Measurements from ENCODE around the gene C4orf36. TPM values are rescaled to one million over a fixed set of nuclear protein-coding genes. Genes with fewer than 3 reads are reported as not detected.

C4orf36 gene
- total and polyA plus RNA-seq, 2 of the 4 experiments (the other 2 are of a cell fraction): 0.18 to 0.41 TPM

DNA sequence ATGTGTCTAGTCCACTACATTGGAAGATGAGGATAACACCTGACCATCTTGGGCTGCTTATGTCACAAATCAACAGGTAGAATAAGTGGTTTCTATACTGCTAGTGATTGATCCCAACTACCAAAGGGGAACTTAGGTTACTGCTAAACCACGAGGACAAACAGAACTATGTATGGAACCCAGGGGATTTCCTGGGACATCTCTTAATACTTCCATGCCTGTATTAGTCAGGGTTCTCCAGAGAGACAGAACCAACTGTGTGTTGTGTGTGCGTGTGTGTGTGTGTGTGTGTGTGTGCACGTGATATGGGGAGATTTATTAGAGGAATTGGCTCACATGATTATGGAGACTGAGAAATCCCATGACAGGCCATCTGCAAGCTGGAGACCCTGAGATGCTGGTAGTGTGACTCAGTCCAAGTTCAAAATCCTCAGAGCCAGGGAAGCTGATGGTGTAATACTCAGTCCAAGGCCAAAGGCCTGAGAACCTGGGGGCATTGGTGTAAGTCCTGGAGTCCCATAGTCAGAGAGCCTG, 26.4 kb upstream of the C4orf36 start:
- WGBS, 2 experiments (ENCODE audit: extremely low coverage in 2 of 2, insufficient read length in 1 of 2): no CpG with 5 or more reads among the region's 3 CpGs
- H3K4me2 ChIP-seq (ENCODE audit: low read depth, low read length): no peak overlapping the region
- no peak overlapping the region for H3K56ac ChIP-seq (ENCODE audit: extremely low read depth, insufficient read depth, low read length)
- no peak overlapping the region for H2BK15ac ChIP-seq (ENCODE audit: low read depth, low read length)
- BruUV-seq (replicated peaks): no TSS peak
- no peak for TF ChIP-seq RAD21 (IDR thresholded peaks at IDR 0.05; ENCODE audit: low read length)
- TF ChIP-seq FOS (IDR thresholded peaks at IDR 0.05; ENCODE audit: low read depth, low read length): no peak
- TF ChIP-seq BHLHE40 (IDR thresholded peaks at IDR 0.05; ENCODE audit: low read depth, low read length): peak; percentile 93
- no peak for TF ChIP-seq MAZ (IDR thresholded peaks at IDR 0.05; ENCODE audit: borderline replicate concordance, low read depth, low read length)
- TF ChIP-seq, protein P1, sequence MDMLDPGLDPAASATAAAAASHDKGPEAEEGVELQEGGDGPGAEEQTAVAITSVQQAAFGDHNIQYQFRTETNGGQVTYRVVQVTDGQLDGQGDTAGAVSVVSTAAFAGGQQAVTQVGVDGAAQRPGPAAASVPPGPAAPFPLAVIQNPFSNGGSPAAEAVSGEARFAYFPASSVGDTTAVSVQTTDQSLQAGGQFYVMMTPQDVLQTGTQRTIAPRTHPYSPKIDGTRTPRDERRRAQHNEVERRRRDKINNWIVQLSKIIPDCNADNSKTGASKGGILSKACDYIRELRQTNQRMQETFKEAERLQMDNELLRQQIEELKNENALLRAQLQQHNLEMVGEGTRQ (IDR thresholded peaks at IDR 0.05; ENCODE audit: low read depth, low read length): peak; percentile 64
- no peak for TF ChIP-seq NFE2L2 (IDR thresholded peaks at IDR 0.05; ENCODE audit: low read depth, low read length)
- TF ChIP-seq MAFK (IDR thresholded peaks at IDR 0.05; ENCODE audit: low read depth, low read length): no peak
- TF ChIP-seq CEBPB (IDR thresholded peaks at IDR 0.05; ENCODE audit: low read depth, low read length): peak; percentile 30; the same call in 1 of the 2 replicates
- H4K5ac ChIP-seq (ENCODE audit: low read depth, low read length): no peak overlapping the region; the same call in 1 of the 2 replicates
- no peaks in the 10 kb centered on the region for H4K20me1 ChIP-seq (ENCODE audit: insufficient read depth, low read length)
- H2BK120ac ChIP-seq (ENCODE audit: low read depth, low read length): peak overlapping the region; percentile 7; the same call in 1 of the 2 replicates
- dilution Hi-C loops (cut with HindIII; ENCODE audit: low sequenced_read_pairs, unreplicated experiment): no loop called here
- no peak overlapping the region for H2AK5ac ChIP-seq (ENCODE audit: low read depth, low read length)
- no peaks in the 10 kb centered on the region for H3K9me3 ChIP-seq (ENCODE audit: control insufficient read depth, insufficient read depth, low read length)
- H3K4ac ChIP-seq (ENCODE audit: low read depth, low read length): peak overlapping the region; percentile 45; the same call in 1 of the 2 replicates
- ChIA-PET POLR2A (ENCODE audit: unreplicated experiment) (no interaction called here), CTCF (no interaction called here)
- no peak overlapping the region for H3K18ac ChIP-seq (ENCODE audit: low read depth, low read length)
- no peaks in the 10 kb centered on the region for H3K79me1 ChIP-seq (ENCODE audit: low read depth in 1 of 2, low read length in 2 of 2)
- peaks cover 2% of the 10 kb centered on the region; the same call in 1 of the 2 replicates for H3K4me1 ChIP-seq (ENCODE audit: control insufficient read depth, insufficient read depth, low read length)
- peak overlapping the region; percentile 47 for H2AK9ac ChIP-seq (replicated peaks; ENCODE audit: low read depth, low read length, poor library complexity)
- H2AFZ ChIP-seq (replicated peaks; ENCODE audit: low read length, poor library complexity): no peak overlapping the region
- H3K36me3 ChIP-seq (ENCODE audit: control insufficient read depth, insufficient read depth, low read length): no peaks in the 10 kb centered on the region
- peak overlapping the region; percentile 34 for H2BK5ac ChIP-seq (ENCODE audit: low read depth, low read length, poor library complexity, severe bottlenecking)
- H4K8ac ChIP-seq (ENCODE audit: low read depth in 2 of 2, low read length in 2 of 2): peak overlapping the region in 1 of 2 experiments; percentile 49; a peak in 1 of 4 replicates
- H3K27ac ChIP-seq (ENCODE audit: insufficient read depth, low read length): no peak overlapping the region
- ATAC-seq (ENCODE audit: low read depth) (peak; percentile 36), DNase-seq (peak; percentile 86)
- H3K9me1 ChIP-seq (ENCODE audit: insufficient read depth, low read length): no peaks in the 10 kb centered on the region; the same call in 1 of the 2 replicates
- H4K91ac ChIP-seq (ENCODE audit: insufficient read depth, low read depth, low read length): no peak overlapping the region
- in situ Hi-C loops (cut with MboI; ENCODE audit: low sequenced_read_pairs): loop anchor here (25.0 kb wide), 1 partner anchor 544 kb away; no protein-coding TSS in a partner anchor
- no peaks in the 10 kb centered on the region for H3K27me3 ChIP-seq (ENCODE audit: control insufficient read depth, insufficient read depth, low read length)
- peak overlapping the region; percentile 38; the same call in 1 of the 2 replicates for H3K23ac ChIP-seq (ENCODE audit: low read depth, low read length)
- no peak overlapping the region for H3K4me3 ChIP-seq (ENCODE audit: insufficient read depth, low read depth, low read length)
- intact Hi-C loops (cut with micrococcal nuclease): no loop called here
- H3K9ac ChIP-seq (ENCODE audit: low read depth, low read length): no peak overlapping the region
- H3K14ac ChIP-seq (replicated peaks; ENCODE audit: low read depth, low read length): peak overlapping the region; percentile 24; the same call in 1 of the 2 replicates
- H2BK20ac ChIP-seq (ENCODE audit: low read depth, low read length): peak overlapping the region; percentile 59; the same call in 1 of the 2 replicates

Measured in IMR-90 (cell line).